NCI-H2029 treated with DMSO at 0.1 percent for 48 hours (cell line): ENCODE measurements around the gene CSF1.
"Not testable (repeated sequence)": the region's sequence is repeated elsewhere in the genome, so short reads cannot be mapped to it uniquely, and the experiment has no call there.

Experiments
- DNase-seq: peaks from one replicate; lab custom pipeline; 2025; lab: John Stamatoyannopoulos, UW

The CSF1 gene

GRCh38 chr1:109910123-109910962 is at the start of gene CSF1:
Gene CSF1, plus strand, starts transcription at chr1:109910849. Its CDS starts 175 bp downstream, at chr1:109911024.
- no peak for DNase-seq

GRCh38 chr1:109861616-109862015 is 49.0 kb upstream of the CSF1 start:
- not testable (repeated sequence) for DNase-seq

GRCh38 chr1:109863667-109864046 is 47.0 kb upstream of the CSF1 start:
- no peak for DNase-seq

- DNase-seq, result no peak
Observed at GRCh38 chr1:109864047-109864822, 46.4 kb upstream of the CSF1 start.

GRCh38 chr1:109864930-109865612 is 45.6 kb upstream of the CSF1 start:
- no peak for DNase-seq

- no peak for DNase-seq
Observed at GRCh38 chr1:109866071-109866470, 44.6 kb upstream of the CSF1 start.

GRCh38 chr1:109873278-109874175 is 37.1 kb upstream of the CSF1 start:
- DNase-seq, result no peak

GRCh38 chr1:109874445-109874844 is 36.2 kb upstream of the CSF1 start:
- DNase-seq, result no peak

GRCh38 chr1:109875874-109876273 is 34.8 kb upstream of the CSF1 start:
- no peak for DNase-seq

- DNase-seq, result no peak
Observed at GRCh38 chr1:109876617-109877316, 33.9 kb upstream of the CSF1 start.

GRCh38 chr1:109877317-109877771 is 33.3 kb upstream of the CSF1 start:
- DNase-seq, result no peak

- DNase-seq, result no peak
Observed at GRCh38 chr1:109877776-109878175, 32.9 kb upstream of the CSF1 start.

GRCh38 chr1:109878531-109879104 is 32.0 kb upstream of the CSF1 start:
- no peak for DNase-seq

GRCh38 chr1:109879371-109879770 is 31.3 kb upstream of the CSF1 start:
- DNase-seq, result not testable (repeated sequence)

GRCh38 chr1:109879881-109880525 is 30.6 kb upstream of the CSF1 start:
- DNase-seq, result no peak

GRCh38 chr1:109880971-109881894 is 29.4 kb upstream of the CSF1 start:
- DNase-seq, result no peak

- DNase-seq, result no peak
Observed at GRCh38 chr1:109881906-109882287, 28.8 kb upstream of the CSF1 start.

- DNase-seq, result no peak
Observed at GRCh38 chr1:109882288-109883245, 28.1 kb upstream of the CSF1 start.
